SK-N-MC (cell line): ENCODE measurements around the gene ELFN1.

Source experiments
- DNase-seq: peaks from one replicate; pipeline ENCODE4 v3.0.0-alpha.2; 2011; ENCODE audit warnings: low read depth, low spot score
- H3K27ac ChIP-seq: fragments of 200-600 bp; sonication (generic); 2 replicates; pipeline ENCODE4 v1.5.1; 2016; ENCODE audit warnings: mixed run types
- H3K36me3 ChIP-seq: fragments of 200-600 bp; sonication (generic); 2 replicates; pipeline ENCODE4 v1.6.1; 2017; ENCODE audit warnings: antibody characterized with exemption, low read length, mixed read lengths; ENCODE audit not compliant: insufficient read depth
- H3K4me3 ChIP-seq: fragments of 200-600 bp; sonication (generic); 2 replicates; pipeline ENCODE4 v1.5.1; 2016
- H3K9ac ChIP-seq: fragments of 200-600 bp; sonication (generic); 2 replicates; pipeline ENCODE4 v1.8.0; 2017; ENCODE audit warnings: mixed run types, mixed read lengths; ENCODE audit not compliant: insufficient read length
- H3K9me3 ChIP-seq: fragments of 200-600 bp; sonication (generic); 2 replicates; pipeline ENCODE4 v1.6.1; 2017; ENCODE audit warnings: low read depth, mild to moderate bottlenecking, antibody characterized with exemption, low read length, moderate library complexity, mixed read lengths
- EZH2 ChIP-seq: fragments of 200-600 bp; sonication (generic); IDR thresholded peaks from one replicate; pipeline ENCODE4 v1.6.1; 2017; ENCODE audit warnings: antibody characterized with exemption
- FOXP2 ChIP-seq: optimal IDR thresholded peaks from 2 replicates; pipeline ENCODE3; 2011; ENCODE audit warnings: mild to moderate bottlenecking, moderate library complexity; ENCODE audit not compliant: insufficient read depth; ENCODE audit errors: extremely low read length, control extremely low read depth
- POLR2AphosphoS5 ChIP-seq: IDR thresholded peaks from 2 replicates; pipeline ENCODE4 v1.6.1; 2012; ENCODE audit warnings: mild to moderate bottlenecking, low read depth, low read length, borderline replicate concordance

The ELFN1 gene

DNA sequence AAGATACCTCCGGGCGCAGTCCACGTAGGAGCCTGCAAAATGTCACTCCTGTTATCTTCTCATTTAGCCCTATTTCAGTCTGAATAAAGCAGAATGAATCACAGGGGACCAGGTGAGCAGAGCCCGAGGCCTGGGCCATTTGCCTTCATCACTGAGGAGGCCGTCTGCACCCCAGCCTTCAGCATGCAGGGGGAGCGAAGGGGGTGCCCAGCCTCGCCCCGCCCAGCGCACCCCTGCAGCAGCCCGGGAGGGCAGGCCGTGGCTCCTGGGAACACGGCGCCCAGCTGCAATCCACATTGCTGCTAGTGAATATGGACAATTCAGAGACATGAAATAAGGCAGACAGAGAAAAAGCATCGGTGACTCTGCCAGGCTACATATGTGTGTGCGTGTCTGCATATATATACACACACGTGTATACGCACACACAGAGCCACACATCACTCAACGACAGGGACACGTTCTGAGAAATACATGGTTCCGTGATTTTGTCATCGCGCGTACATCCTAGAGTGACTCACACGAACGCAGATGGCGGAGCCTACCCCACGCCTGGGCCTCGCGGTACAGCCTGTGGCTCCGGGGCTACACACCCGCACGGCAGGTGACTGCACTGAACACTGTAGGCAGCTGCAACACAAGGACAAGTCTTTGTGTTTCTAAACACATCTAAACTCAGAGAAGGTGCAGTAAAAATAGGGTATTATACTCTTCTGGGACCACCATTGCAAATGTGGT is 15.2 kb upstream of the ELFN1 start:
- Histone ChIP-seq H3K4me3 (no peak overlapping the region), H3K9me3 (no peaks in the 10 kb centered on the region), H3K36me3 (no peaks in the 10 kb centered on the region), H3K27ac (no peak overlapping the region), H3K9ac (no peak overlapping the region)
- no peak for TF ChIP-seq EZH2
- TF ChIP-seq POLR2AphosphoS5 = no peak
- no peak for TF ChIP-seq FOXP2
- DNase-seq = no peak

GRCh38 chr7:1659696-1660095 is 10.4 kb upstream of the ELFN1 start:
- TF ChIP-seq EZH2 (no peak), FOXP2 (no peak), POLR2AphosphoS5 (no peak)
- no peaks in the 10 kb centered on the region for H3K36me3 ChIP-seq
- H3K27ac ChIP-seq = no peak overlapping the region
- no peak overlapping the region for H3K4me3 ChIP-seq
- no peaks in the 10 kb centered on the region for H3K9me3 ChIP-seq
- DNase-seq = no peak
- H3K9ac ChIP-seq = no peak overlapping the region

DNA sequence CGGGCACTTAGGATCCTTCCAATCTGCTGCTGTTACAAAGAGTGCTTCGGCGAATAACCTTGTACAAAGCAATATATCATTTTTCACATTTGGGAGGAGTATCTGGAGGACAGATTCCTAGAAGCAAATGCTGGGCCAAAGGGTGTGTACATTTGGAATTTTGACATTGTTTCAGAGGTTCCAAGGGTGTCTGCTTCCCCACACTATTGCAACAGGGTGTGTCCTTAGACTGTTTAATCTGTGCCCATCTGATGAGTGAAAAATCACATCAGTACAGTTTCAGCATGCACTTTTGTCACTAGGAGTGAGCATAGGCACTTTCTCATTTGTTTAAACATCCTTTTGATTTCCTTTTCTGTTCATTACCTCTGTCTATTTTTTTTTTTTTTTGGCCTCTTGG is 8.6 kb upstream of the ELFN1 start:
- Histone ChIP-seq H3K9ac (no peak overlapping the region), H3K36me3 (no peaks in the 10 kb centered on the region), H3K4me3 (no peak overlapping the region), H3K27ac (no peak overlapping the region), H3K9me3 (no peaks in the 10 kb centered on the region)
- TF ChIP-seq POLR2AphosphoS5 (no peak), EZH2 (no peak), FOXP2 (no peak)
- no peak for DNase-seq

- H3K9me3 ChIP-seq = no peaks in the 10 kb centered on the region
- H3K9ac ChIP-seq = no peak overlapping the region
- H3K27ac ChIP-seq = no peak overlapping the region
- no peak for DNase-seq
- TF ChIP-seq FOXP2 = no peak
- TF ChIP-seq POLR2AphosphoS5 = no peak
- H3K36me3 ChIP-seq = no peaks in the 10 kb centered on the region
- no peak overlapping the region for H3K4me3 ChIP-seq
Measured at GRCh38 chr7:1662101-1662500, 8.0 kb upstream of the ELFN1 start.

- H3K36me3 ChIP-seq = no peaks in the 10 kb centered on the region
- no peak for TF ChIP-seq FOXP2
- TF ChIP-seq EZH2 = no peak
- no peak for TF ChIP-seq POLR2AphosphoS5
- no peak for DNase-seq
- H3K9me3 ChIP-seq = no peaks in the 10 kb centered on the region
- no peak overlapping the region for H3K9ac ChIP-seq
- no peak overlapping the region for H3K4me3 ChIP-seq
- H3K27ac ChIP-seq = no peak overlapping the region
Measured at GRCh38 chr7:1662767-1663166, 7.3 kb upstream of the ELFN1 start.

DNA sequence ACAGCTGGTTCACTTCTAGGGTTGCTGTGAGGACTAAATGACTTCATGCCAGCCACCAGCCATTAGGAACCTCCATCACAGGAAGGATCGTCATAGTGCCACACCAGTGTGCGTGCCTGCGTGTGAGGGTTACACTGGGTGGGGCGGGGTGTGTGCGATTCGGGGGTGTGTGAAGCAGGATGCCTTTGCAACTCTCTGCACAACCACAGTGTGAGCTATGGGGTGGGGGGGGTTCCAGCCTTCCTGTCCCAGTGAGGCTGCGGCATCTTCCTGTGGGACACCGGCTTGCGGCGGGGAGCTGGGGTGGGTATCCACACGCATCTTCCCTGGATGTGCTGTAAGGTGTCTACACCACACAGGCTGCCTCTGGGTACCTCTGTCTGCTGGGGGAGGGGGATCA is 6.9 kb upstream of the ELFN1 start:
- Histone ChIP-seq H3K9ac (no peak overlapping the region), H3K27ac (no peak overlapping the region), H3K9me3 (no peaks in the 10 kb centered on the region), H3K36me3 (no peaks in the 10 kb centered on the region), H3K4me3 (no peak overlapping the region)
- no peak for DNase-seq
- TF ChIP-seq POLR2AphosphoS5 (no peak), EZH2 (no peak), FOXP2 (no peak)

GRCh38 chr7:1663857-1664651 is 6.0 kb upstream of the ELFN1 start:
- TF ChIP-seq POLR2AphosphoS5 (no peak), FOXP2 (no peak), EZH2 (no peak)
- no peak for DNase-seq
- Histone ChIP-seq H3K9me3 (no peaks in the 10 kb centered on the region), H3K36me3 (no peaks in the 10 kb centered on the region), H3K9ac (no peak overlapping the region), H3K4me3 (peak overlapping the region; percentile 81), H3K27ac (no peak overlapping the region)

DNA sequence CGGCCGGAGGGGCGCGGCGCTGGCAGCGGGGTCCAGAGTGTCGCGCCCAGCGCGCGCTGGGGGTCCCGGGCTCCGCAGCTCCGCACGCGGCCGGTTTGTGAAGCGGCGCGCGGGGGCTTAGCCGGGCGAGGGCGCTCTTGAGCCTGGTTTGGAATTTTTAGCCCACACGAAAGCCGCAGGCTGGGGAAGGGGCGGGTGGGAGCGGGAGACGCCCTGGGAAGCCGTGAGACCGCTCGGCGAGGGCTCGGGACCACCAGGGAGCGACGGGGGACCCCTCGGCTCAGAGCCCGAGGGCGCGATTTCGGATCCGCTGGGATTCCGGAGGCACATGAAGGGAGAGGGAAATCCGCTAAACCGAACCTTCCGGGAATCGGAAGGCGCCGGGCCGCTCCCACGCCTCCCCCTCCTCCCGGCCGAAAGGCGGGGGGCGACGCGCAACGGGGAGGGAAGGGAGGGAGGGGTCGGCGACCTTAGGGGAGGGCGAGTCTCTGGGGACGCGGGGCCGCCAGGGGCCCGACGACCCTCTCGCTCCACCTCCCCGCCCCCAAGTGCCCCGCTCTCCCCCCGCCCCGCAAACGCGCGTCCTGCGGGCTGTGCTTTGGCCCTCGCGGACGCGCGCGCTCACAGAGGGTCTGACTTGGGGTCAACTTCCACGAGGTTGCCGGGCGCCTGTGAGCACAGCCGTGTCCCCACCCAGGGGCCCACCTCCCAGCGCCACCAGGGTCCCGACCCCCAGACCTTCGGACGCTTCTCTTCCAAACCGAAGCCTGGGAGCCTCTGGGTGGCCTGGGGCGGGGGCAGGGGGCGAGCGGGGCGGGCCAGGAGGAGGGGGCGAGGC is 5.1 kb upstream of the ELFN1 start:
- TF ChIP-seq FOXP2 (no peak), POLR2AphosphoS5 (no peak), EZH2 (no peak)
- H3K4me3 ChIP-seq = peak overlapping the region; percentile 81
- H3K9me3 ChIP-seq = no peaks in the 10 kb centered on the region
- no peak overlapping the region for H3K27ac ChIP-seq
- DNase-seq = peak; percentile 32
- H3K36me3 ChIP-seq = no peaks in the 10 kb centered on the region
- no peak overlapping the region for H3K9ac ChIP-seq

GRCh38 chr7:1665549-1666316 is 4.3 kb upstream of the ELFN1 start:
- Histone ChIP-seq H3K4me3 (peak overlapping the region; percentile 81), H3K27ac (no peak overlapping the region), H3K9me3 (no peaks in the 10 kb centered on the region), H3K9ac (no peak overlapping the region), H3K36me3 (no peaks in the 10 kb centered on the region)
- DNase-seq = no peak
- TF ChIP-seq POLR2AphosphoS5 (no peak), FOXP2 (no peak), EZH2 (no peak)
